ENCODE measurements around the gene HDAC9.
A peak's percentile ranks its signal among the peaks of the same experiment; 100 is the strongest.

DNA sequence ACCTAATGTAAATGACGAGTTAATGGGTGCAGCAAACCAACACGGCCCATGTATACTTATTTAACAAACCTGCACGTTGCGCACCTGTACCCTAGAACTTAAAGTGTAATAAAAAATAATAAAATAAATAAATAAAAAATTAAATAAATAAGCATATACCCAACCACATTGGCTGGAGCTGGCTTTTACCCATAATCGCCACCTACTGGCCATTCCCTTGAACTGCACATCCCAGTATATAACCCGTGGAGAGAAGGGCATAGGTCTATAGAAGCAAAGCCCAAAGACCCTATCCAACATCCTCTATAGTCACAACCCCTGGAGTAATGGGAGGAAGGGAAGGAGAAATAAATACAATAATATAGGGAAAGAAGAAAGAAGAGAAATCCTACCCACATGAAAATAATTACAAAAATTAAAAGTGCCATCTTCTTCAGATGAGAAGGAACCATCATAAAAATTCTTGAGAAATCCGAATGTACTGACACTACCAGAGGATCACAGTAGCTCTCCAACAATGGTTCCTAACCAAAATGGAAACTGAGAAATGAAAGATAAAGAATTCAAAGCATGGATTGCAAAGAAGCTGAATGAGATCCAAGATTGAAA is 556.3 kb downstream of the HDAC9 start:
- TF ChIP-seq, protein P1, sequence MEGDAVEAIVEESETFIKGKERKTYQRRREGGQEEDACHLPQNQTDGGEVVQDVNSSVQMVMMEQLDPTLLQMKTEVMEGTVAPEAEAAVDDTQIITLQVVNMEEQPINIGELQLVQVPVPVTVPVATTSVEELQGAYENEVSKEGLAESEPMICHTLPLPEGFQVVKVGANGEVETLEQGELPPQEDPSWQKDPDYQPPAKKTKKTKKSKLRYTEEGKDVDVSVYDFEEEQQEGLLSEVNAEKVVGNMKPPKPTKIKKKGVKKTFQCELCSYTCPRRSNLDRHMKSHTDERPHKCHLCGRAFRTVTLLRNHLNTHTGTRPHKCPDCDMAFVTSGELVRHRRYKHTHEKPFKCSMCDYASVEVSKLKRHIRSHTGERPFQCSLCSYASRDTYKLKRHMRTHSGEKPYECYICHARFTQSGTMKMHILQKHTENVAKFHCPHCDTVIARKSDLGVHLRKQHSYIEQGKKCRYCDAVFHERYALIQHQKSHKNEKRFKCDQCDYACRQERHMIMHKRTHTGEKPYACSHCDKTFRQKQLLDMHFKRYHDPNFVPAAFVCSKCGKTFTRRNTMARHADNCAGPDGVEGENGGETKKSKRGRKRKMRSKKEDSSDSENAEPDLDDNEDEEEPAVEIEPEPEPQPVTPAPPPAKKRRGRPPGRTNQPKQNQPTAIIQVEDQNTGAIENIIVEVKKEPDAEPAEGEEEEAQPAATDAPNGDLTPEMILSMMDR (IDR thresholded peaks at IDR 0.05; ENCODE audit: insufficient read depth, low read length, poor library complexity, severe bottlenecking): peak; percentile 90
- TF ChIP-seq EZH2phosphoT487 (conservative IDR thresholded peaks at IDR 0.05; ENCODE audit: low read length): no peak
